Uterus (tissue), 4 donors: ENCODE measurements around the gene APCDD1. TPM values are rescaled to one million over a fixed set of nuclear protein-coding genes. Genes with fewer than 3 reads are reported as not detected.

Source experiments
- DNase-seq, 2 donors: peaks; one replicate each; pipeline ENCODE4 v3.0.0-alpha.2; 2019 to 2020
- H3K27ac ChIP-seq, 2 donors: fragments of 200-600 bp; sonication (generic); 1 replicate in 1 of 2; 2 replicates in 1 of 2; pipeline ENCODE4 v1.5.1; 2016 to 2018
- H3K27me3 ChIP-seq, 2 donors: fragments of 200-600 bp; sonication (generic); one replicate each; pipeline ENCODE4 v1.5.1; 2018 to 2019; ENCODE audit warnings: control low read depth in 1 of 2
- H3K36me3 ChIP-seq, 2 donors: fragments of 200-600 bp; sonication (generic); one replicate each; pipeline ENCODE4 v1.5.1; 2019; ENCODE audit warnings: control low read depth in 1 of 2
- H3K4me1 ChIP-seq, 2 donors: fragments of 200-600 bp; sonication (generic); one replicate each; pipeline ENCODE4 v1.5.1; 2018 to 2019; ENCODE audit warnings: control low read depth in 1 of 2
- H3K4me3 ChIP-seq, 2 donors: fragments of 200-600 bp; sonication (generic); 1 replicate in 1 of 2; 2 replicates in 1 of 2; pipeline ENCODE4 v1.5.1; 2018 to 2019; ENCODE audit warnings: mild to moderate bottlenecking in 1 of 2
- H3K9me3 ChIP-seq, 2 donors: fragments of 200-600 bp; sonication (generic); one replicate each; pipeline ENCODE4 v1.5.1; 2019; ENCODE audit warnings: control low read depth in 1 of 2
- POLR2A ChIP-seq, 2 donors: fragments of 450-650 bp; IDR thresholded peaks; one replicate each; pipeline ENCODE4 v1.6.1; 2016; ENCODE audit warnings: antibody characterized with exemption in 2 of 2, mild to moderate bottlenecking in 1 of 2, moderate library complexity in 1 of 2
- intact Hi-C: fragments of 100-400 bp; cut with DNase I; formaldehyde crosslinking; loops from one replicate; pipeline ENCODE4 v1.15.1; 2023; ENCODE audit warnings: low total_unique reads
- total RNA-seq, 4 donors: library from RNA; depleted of rRNA in 3 of 4; stranded (reverse); fragments of >200 nt in 3 of 4; gene quantifications; one replicate each; pipeline versions ENCODE4 v1.1.0 to v1.2.4, GENCODE V29; 2014 to 2023
- TF ChIP-seq, protein P1 (sequence below), 4 experiments: fragments of 200-600 bp in 2 of 4; fragments of 450-650 bp in 2 of 4; sonication (generic) in 2 of 4; IDR thresholded peaks; one replicate each; pipeline ENCODE4 v1.5.1; 2016 to 2019; ENCODE audit warnings: antibody characterized with exemption in 4 of 4, mild to moderate bottlenecking in 2 of 4, moderate library complexity in 1 of 4
- donor health status: DM: yes; HTN: yes; CAD: no.

APCDD1 gene
- total RNA-seq, 4 donors from 2014 or later = 8.2 to 288 (median 113) TPM

GRCh38 chr18:10524507-10525370 lies 70.3 kb downstream of the APCDD1 start:
- Histone ChIP-seq H3K4me1 (peaks cover 0 to 14% of the 10 kb centered on the region in 2 donors), H3K27ac (peak overlapping the region; percentile 93 to 94), H3K4me3 (peak overlapping the region in 1 of 2 donors; percentile 83), H3K9me3 (no peaks in the 10 kb centered on the region), H3K36me3 (no peaks in the 10 kb centered on the region), H3K27me3 (no peaks in the 10 kb centered on the region)
- peak; percentile 42 to 75 for DNase-seq
- TF ChIP-seq POLR2A (IDR thresholded peaks at IDR 0.05) = no peak
- TF ChIP-seq, protein P1, sequence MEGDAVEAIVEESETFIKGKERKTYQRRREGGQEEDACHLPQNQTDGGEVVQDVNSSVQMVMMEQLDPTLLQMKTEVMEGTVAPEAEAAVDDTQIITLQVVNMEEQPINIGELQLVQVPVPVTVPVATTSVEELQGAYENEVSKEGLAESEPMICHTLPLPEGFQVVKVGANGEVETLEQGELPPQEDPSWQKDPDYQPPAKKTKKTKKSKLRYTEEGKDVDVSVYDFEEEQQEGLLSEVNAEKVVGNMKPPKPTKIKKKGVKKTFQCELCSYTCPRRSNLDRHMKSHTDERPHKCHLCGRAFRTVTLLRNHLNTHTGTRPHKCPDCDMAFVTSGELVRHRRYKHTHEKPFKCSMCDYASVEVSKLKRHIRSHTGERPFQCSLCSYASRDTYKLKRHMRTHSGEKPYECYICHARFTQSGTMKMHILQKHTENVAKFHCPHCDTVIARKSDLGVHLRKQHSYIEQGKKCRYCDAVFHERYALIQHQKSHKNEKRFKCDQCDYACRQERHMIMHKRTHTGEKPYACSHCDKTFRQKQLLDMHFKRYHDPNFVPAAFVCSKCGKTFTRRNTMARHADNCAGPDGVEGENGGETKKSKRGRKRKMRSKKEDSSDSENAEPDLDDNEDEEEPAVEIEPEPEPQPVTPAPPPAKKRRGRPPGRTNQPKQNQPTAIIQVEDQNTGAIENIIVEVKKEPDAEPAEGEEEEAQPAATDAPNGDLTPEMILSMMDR (IDR thresholded peaks at IDR 0.05) = no peak
- intact Hi-C loops = no loop called here

GRCh38 chr18:10525371-10525691 lies 70.9 kb downstream of the APCDD1 start:
- Histone ChIP-seq H3K4me3 (peak overlapping the region; percentile 83 to 91), H3K27ac (peak overlapping the region; percentile 93 to 94), H3K27me3 (no peaks in the 10 kb centered on the region), H3K36me3 (no peaks in the 10 kb centered on the region), H3K9me3 (no peaks in the 10 kb centered on the region), H3K4me1 (peaks cover 0 to 12% of the 10 kb centered on the region in 2 donors)
- TF ChIP-seq POLR2A (IDR thresholded peaks at IDR 0.05) = no peak
- TF ChIP-seq, protein P1 (IDR thresholded peaks at IDR 0.05) = no peak
- intact Hi-C loops = no loop called here
- no peak for DNase-seq

- H3K27ac ChIP-seq = peak within 1 kb of the TSS; percentile 93 to 94
- DNase-seq = peak; percentile 83 to 90
- TF ChIP-seq, protein P1 (IDR thresholded peaks at IDR 0.05) = peak in 1 of 4 experiments; percentile 7
- TF ChIP-seq POLR2A (IDR thresholded peaks at IDR 0.05) = peak in 1 of 2 donors; percentile 49
- peaks cover 0 to 12% of the 10 kb centered on the region in 2 donors for H3K4me1 ChIP-seq
- no peaks in the 10 kb centered on the region for H3K36me3 ChIP-seq
- H3K4me3 ChIP-seq = peak within 1 kb of the TSS; percentile 83 to 91
- H3K9me3 ChIP-seq = no peaks in the 10 kb centered on the region
- H3K27me3 ChIP-seq = no peaks in the 10 kb centered on the region
- intact Hi-C loops = no loop called here
Measured at GRCh38 chr18:10525697-10526560, 71.5 kb downstream of the APCDD1 start, which contains the start of gene NAPG. Gene NAPG, plus strand, starts transcription at chr18:10526027. Its CDS starts 76 bp downstream, at chr18:10526103.

GRCh38 chr18:10526561-10526949 lies 72.1 kb downstream of the APCDD1 start:
- H3K4me3 ChIP-seq = peak overlapping the region; percentile 83 to 91
- intact Hi-C loops = no loop called here
- TF ChIP-seq POLR2A (IDR thresholded peaks at IDR 0.05) = no peak
- TF ChIP-seq, protein P1 (IDR thresholded peaks at IDR 0.05) = no peak
- H3K4me1 ChIP-seq = peaks cover 0 to 12% of the 10 kb centered on the region in 2 donors
- DNase-seq = no peak
- no peaks in the 10 kb centered on the region for H3K36me3 ChIP-seq
- H3K27ac ChIP-seq = peak overlapping the region; percentile 93 to 94
- no peaks in the 10 kb centered on the region for H3K27me3 ChIP-seq
- H3K9me3 ChIP-seq = no peaks in the 10 kb centered on the region
